ENCODE data around the gene PLCXD1.

DNA sequence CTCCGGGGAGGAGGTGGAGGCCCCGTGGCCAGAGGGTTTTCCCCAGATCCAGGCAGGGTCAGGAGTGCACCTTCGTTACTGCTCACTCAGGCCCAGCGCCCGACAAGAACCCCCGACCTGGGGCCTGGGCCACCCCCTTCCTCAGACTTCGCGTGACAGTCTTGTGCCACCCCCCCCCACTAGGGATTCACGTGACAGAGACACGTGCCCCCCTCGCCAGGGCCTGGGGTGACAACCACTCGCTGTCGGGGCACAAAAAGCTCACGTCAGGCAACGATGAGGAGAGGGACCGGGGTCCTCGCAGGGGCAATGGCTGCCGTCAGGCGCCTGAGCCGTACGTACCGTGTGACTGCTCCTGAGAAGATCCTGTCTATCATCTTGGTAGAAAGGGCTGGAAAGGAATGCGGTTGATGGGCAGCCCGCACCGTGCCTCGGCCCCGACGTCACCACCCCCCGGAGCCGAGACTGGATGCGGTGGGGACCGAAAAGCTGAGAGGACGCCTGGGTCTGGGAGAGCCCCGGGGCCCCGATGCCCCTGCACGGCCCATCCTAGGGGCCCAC is 60.4 kb downstream of the PLCXD1 start:
- TF ChIP-seq, protein P1, sequence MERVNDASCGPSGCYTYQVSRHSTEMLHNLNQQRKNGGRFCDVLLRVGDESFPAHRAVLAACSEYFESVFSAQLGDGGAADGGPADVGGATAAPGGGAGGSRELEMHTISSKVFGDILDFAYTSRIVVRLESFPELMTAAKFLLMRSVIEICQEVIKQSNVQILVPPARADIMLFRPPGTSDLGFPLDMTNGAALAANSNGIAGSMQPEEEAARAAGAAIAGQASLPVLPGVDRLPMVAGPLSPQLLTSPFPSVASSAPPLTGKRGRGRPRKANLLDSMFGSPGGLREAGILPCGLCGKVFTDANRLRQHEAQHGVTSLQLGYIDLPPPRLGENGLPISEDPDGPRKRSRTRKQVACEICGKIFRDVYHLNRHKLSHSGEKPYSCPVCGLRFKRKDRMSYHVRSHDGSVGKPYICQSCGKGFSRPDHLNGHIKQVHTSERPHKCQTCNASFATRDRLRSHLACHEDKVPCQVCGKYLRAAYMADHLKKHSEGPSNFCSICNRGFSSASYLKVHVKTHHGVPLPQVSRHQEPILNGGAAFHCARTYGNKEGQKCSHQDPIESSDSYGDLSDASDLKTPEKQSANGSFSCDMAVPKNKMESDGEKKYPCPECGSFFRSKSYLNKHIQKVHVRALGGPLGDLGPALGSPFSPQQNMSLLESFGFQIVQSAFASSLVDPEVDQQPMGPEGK (CRISPR knock-in tag; IDR thresholded peaks at IDR 0.05; ENCODE audit: borderline replicate concordance), result no peak
- TF ChIP-seq PPARA (CRISPR knock-in tag; IDR thresholded peaks at IDR 0.05; ENCODE audit: borderline replicate concordance), result no peak
- TF ChIP-seq CSDC2 (CRISPR knock-in tag; IDR thresholded peaks at IDR 0.05), result no peak
- TF ChIP-seq ZFP30 (CRISPR knock-in tag; IDR thresholded peaks at IDR 0.05), result no peak
- TF ChIP-seq, protein P2, sequence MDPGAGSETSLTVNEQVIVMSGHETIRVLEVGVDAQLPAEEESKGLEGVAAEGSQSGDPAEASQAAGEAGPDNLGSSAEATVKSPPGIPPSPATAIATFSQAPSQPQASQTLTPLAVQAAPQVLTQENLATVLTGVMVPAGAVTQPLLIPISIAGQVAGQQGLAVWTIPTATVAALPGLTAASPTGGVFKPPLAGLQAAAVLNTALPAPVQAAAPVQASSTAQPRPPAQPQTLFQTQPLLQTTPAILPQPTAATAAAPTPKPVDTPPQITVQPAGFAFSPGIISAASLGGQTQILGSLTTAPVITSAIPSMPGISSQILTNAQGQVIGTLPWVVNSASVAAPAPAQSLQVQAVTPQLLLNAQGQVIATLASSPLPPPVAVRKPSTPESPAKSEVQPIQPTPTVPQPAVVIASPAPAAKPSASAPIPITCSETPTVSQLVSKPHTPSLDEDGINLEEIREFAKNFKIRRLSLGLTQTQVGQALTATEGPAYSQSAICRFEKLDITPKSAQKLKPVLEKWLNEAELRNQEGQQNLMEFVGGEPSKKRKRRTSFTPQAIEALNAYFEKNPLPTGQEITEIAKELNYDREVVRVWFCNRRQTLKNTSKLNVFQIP (CRISPR knock-in tag; IDR thresholded peaks at IDR 0.05; ENCODE audit: borderline replicate concordance, low read depth), result no peak
- no peak for TF ChIP-seq RARB (CRISPR knock-in tag; IDR thresholded peaks at IDR 0.05)
- no peak for TF ChIP-seq ZC3H10 (CRISPR knock-in tag; IDR thresholded peaks at IDR 0.05)
- no peak for TF ChIP-seq TCF4 (CRISPR knock-in tag; IDR thresholded peaks at IDR 0.05; ENCODE audit: borderline replicate concordance)
- TF ChIP-seq CREB5 (CRISPR knock-in tag; IDR thresholded peaks at IDR 0.05; ENCODE audit: low read depth), result no peak
- TF ChIP-seq ARNTL (CRISPR knock-in tag; IDR thresholded peaks at IDR 0.05; ENCODE audit: borderline replicate concordance, low read depth), result no peak
- TF ChIP-seq OSR1 (CRISPR knock-in tag; IDR thresholded peaks at IDR 0.05), result no peak
- TF ChIP-seq SNAI2 (CRISPR knock-in tag; IDR thresholded peaks at IDR 0.05), result no peak
- TF ChIP-seq ZFP3 (CRISPR knock-in tag; IDR thresholded peaks at IDR 0.05), result no peak
- TF ChIP-seq ZNF8 (CRISPR knock-in tag; IDR thresholded peaks at IDR 0.05), result no peak
